Endothelial cell of umbilical vein (primary cell): Measurements from ENCODE around the gene FHIP1B. TPM values are rescaled to one million over a fixed set of nuclear protein-coding genes. Genes with fewer than 3 reads are reported as not detected.

Experiments
- BruUV-seq: library from RNA; stranded (reverse); fragments of 400-500 nt; replicated peaks from 2 replicates; lab custom pipeline; 2021; lab: Mats Ljungman, UMichigan
- CTCF ChIA-PET: fragments of 300-600, 350-600 bp; sonication (Branson Sonifier 250); formaldehyde crosslinking; loops from one replicate; lab custom pipeline; 2021; ENCODE audit warnings: antibody characterized with exemption, inconsistent platforms; lab: Charles Lee
- POLR2A ChIA-PET: fragments of 300-600, 350-600 bp; sonication (Branson Sonifier 250); formaldehyde crosslinking; loops from one replicate; lab custom pipeline; 2021; ENCODE audit warnings: antibody characterized with exemption, inconsistent platforms; lab: Charles Lee
- DNase-seq: peaks from one replicate; pipeline ENCODE4 v3.0.0-alpha.2; 2011; ENCODE audit warnings: low read depth, low spot score
- FAIRE-seq: peaks from 2 replicates; lab custom pipeline; 2011; peaks lifted over from hg19 to GRCh38; lab: Jason Lieb, UNC
- H2AFZ ChIP-seq: 2 replicates; pipeline ENCODE4 v1.6.0; 2012; ENCODE audit warnings: low read depth, low read length, control low read depth, inconsistent platforms
- H3K27ac ChIP-seq: 2 replicates; pipeline ENCODE4 v1.5.1; 2011; ENCODE audit warnings: low read depth, mild to moderate bottlenecking, control low read depth, low read length, moderate library complexity; ENCODE audit not compliant: insufficient read depth
- H3K27me3 ChIP-seq, 2 experiments: 2 replicates each; pipeline versions ENCODE4 v1.6.0 to v1.6.1; 2011; ENCODE audit warnings: low read length in 2 of 2, mixed read lengths in 1 of 2; ENCODE audit not compliant: control insufficient read depth in 2 of 2, insufficient read depth in 2 of 2
- H3K36me3 ChIP-seq, 2 experiments: 2 replicates in 1 of 2; 3 replicates in 1 of 2; pipeline ENCODE4 v1.5.1; 2011; ENCODE audit warnings: low read length in 2 of 2, mild to moderate bottlenecking in 1 of 2, moderate library complexity in 1 of 2; ENCODE audit not compliant: control insufficient read depth in 2 of 2, insufficient read depth in 2 of 2; ENCODE audit errors: extremely low read depth in 1 of 2
- H3K4me1 ChIP-seq: 3 replicates; pipeline ENCODE4 v1.5.1; 2011; ENCODE audit warnings: mild to moderate bottlenecking, low read length; ENCODE audit not compliant: control insufficient read depth, insufficient read depth; ENCODE audit errors: extremely low read depth
- H3K4me2 ChIP-seq: 2 replicates; pipeline ENCODE4 v1.6.1; 2011; ENCODE audit warnings: low read length, control low read depth, mixed read lengths; ENCODE audit not compliant: insufficient read depth
- H3K4me3 ChIP-seq, 3 experiments: fragments of 200-600 bp in 1 of 3; sonication (generic), shearing (Covaris generic) in 1 of 3; replicated peaks in 1 of 3; 2 replicates each; pipeline ENCODE4 v1.5.1; 2011 to 2016; ENCODE audit warnings: control low read depth in 3 of 3, low read length in 3 of 3, mild to moderate bottlenecking in 2 of 3, inconsistent platforms in 1 of 3, low read depth in 1 of 3, moderate library complexity in 1 of 3; ENCODE audit not compliant: insufficient read depth in 1 of 3
- H3K79me2 ChIP-seq: 2 replicates; pipeline ENCODE4 v1.6.0; 2012; ENCODE audit warnings: low read length, inconsistent platforms; ENCODE audit not compliant: control insufficient read depth, insufficient read depth
- H3K9ac ChIP-seq: replicated peaks from 2 replicates; pipeline ENCODE3; 2011; ENCODE audit warnings: low read length, control low read depth; ENCODE audit not compliant: insufficient read depth; ENCODE audit errors: extremely low read depth
- H3K9me1 ChIP-seq: replicated peaks from 3 replicates; pipeline ENCODE4 v1.6.0; 2011; ENCODE audit warnings: mild to moderate bottlenecking, low read length; ENCODE audit not compliant: control insufficient read depth, insufficient read depth; ENCODE audit errors: extremely low read depth
- H3K9me3 ChIP-seq: replicated peaks from 2 replicates; pipeline ENCODE4 v1.5.1; 2012; ENCODE audit warnings: low read length, inconsistent platforms; ENCODE audit not compliant: control insufficient read depth, insufficient read depth
- H4K20me1 ChIP-seq: replicated peaks from 2 replicates; pipeline ENCODE3; 2011; ENCODE audit warnings: mild to moderate bottlenecking, low read length; ENCODE audit not compliant: control insufficient read depth, insufficient read depth; ENCODE audit errors: extremely low read depth
- EZH2 ChIP-seq: IDR thresholded peaks from 2 replicates; pipeline ENCODE4 v1.6.1; 2012; ENCODE audit warnings: borderline replicate concordance, low read depth, mild to moderate bottlenecking, moderate library complexity, low read length, inconsistent platforms; ENCODE audit not compliant: severe bottlenecking
- FOS ChIP-seq: IDR thresholded peaks from 2 replicates; pipeline ENCODE4 v1.6.1; 2011; ENCODE audit warnings: mild to moderate bottlenecking, low read length, moderate library complexity, borderline replicate concordance; ENCODE audit not compliant: insufficient read depth
- GATA2 ChIP-seq: IDR thresholded peaks from 2 replicates; pipeline ENCODE4 v1.7.0; 2011; ENCODE audit warnings: low read depth, mild to moderate bottlenecking, moderate library complexity, mixed read lengths, low read length; ENCODE audit not compliant: insufficient read length, insufficient read depth
- JUN ChIP-seq: IDR thresholded peaks from 2 replicates; pipeline ENCODE4 v1.6.1; 2011; ENCODE audit warnings: borderline replicate concordance, low read depth; ENCODE audit not compliant: insufficient read length, insufficient read depth
- MYC ChIP-seq: IDR thresholded peaks from one replicate; pipeline ENCODE4 v1.6.1; 2011; ENCODE audit warnings: mild to moderate bottlenecking, low read depth, low read length
- POLR2A ChIP-seq: IDR thresholded peaks from 2 replicates; pipeline ENCODE4 v1.6.1; 2012; ENCODE audit warnings: low read depth, mild to moderate bottlenecking, control low read depth, low read length
- POLR2AphosphoS5 ChIP-seq: IDR thresholded peaks from 2 replicates; pipeline ENCODE4 v1.6.1; 2012; ENCODE audit warnings: low read depth, mild to moderate bottlenecking, control low read depth, low read length, moderate library complexity; ENCODE audit not compliant: insufficient read depth
- dilution Hi-C: fragments of 300-500 bp; cut with MboI; formaldehyde crosslinking; loops from one replicate; pipeline ENCODE4 v1.15.0; 2019; ENCODE audit warnings: low sequenced_read_pairs; ENCODE audit not compliant: extremely low pct_ligation_motif_present
- intact Hi-C: fragments of 100-400 bp; cut with micrococcal nuclease; formaldehyde crosslinking; loops from one replicate; pipeline ENCODE4 v1.10.0; 2022
- polyA plus RNA-seq, 4 experiments: library from polyadenylated mRNA; depleted of rRNA in 3 of 4; stranded (reverse) in 3 of 4; unstranded in 1 of 4; fragments of >200 nt; gene quantifications; 2 replicates each; pipeline versions ENCODE4 v1.2.1 to v1.2.3, GENCODE V29; 2011 to 2012; ENCODE audit warnings: missing spikeins in 1 of 4
- total RNA-seq: library from RNA; stranded (reverse); gene quantifications from 2 replicates; pipeline ENCODE4 v1.2.3, GENCODE V29; 2021
- TF ChIP-seq, protein P1 (sequence below), 2 donors: IDR thresholded peaks; 1 replicate in 1 of 2; 2 replicates in 1 of 2; pipeline ENCODE4 v1.5.1; 2011; ENCODE audit warnings: low read length in 2 of 2, mild to moderate bottlenecking in 2 of 2, moderate library complexity in 2 of 2, control low read depth in 1 of 2, inconsistent platforms in 1 of 2, low read depth in 1 of 2; ENCODE audit not compliant: insufficient read depth in 1 of 2; ENCODE audit errors: extremely low read depth in 1 of 2
- TF ChIP-seq, protein P2 (sequence below): IDR thresholded peaks from 2 replicates; pipeline ENCODE4 v1.6.1; 2011; ENCODE audit not compliant: insufficient read depth, insufficient read length

The FHIP1B gene
- total and polyA plus RNA-seq, 2 donors (not counting 3 experiments of a cell fraction or from before 2014, with no cell fraction given), result 21.3 to 50.1 TPM

DNA sequence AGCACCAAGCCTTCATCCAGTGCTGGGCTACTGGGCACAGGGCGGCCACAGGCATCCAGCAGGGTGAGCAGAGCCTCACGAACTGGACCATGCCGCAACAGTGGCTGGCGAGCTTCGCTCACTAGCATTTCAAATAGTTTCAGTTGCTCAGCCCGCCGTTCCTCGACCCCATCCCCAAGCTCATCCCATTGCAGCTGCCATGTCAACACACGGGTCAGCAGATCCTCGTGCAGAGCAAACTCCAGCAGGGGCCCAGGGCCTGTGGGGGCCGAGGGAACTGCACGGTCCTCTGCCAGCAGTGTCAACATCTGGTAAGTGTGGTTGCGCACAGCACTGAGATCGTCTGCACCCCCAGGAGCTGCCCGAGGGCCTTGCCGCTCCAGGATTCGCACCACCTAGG, 10.6 kb downstream of the FHIP1B start:
- POLR2A ChIA-PET, result no interaction called here
- Histone ChIP-seq H3K27ac (no peak overlapping the region), H3K9me3 (no peaks in the 10 kb centered on the region), H3K27me3 (no peaks in the 10 kb centered on the region), H3K4me2 (no peak overlapping the region), H3K4me1 (peaks cover 14% of the 10 kb centered on the region), H3K9me1 (no peaks in the 10 kb centered on the region), H3K9ac (no peak overlapping the region), H2AFZ (no peak overlapping the region), H3K4me3 (no peak overlapping the region), H4K20me1 (no peaks in the 10 kb centered on the region), H3K79me2 (peaks cover 4% of the 10 kb centered on the region), H3K36me3 (peaks cover 0 to 16% of the 10 kb centered on the region in 2 experiments)
- TF ChIP-seq, protein P1, sequence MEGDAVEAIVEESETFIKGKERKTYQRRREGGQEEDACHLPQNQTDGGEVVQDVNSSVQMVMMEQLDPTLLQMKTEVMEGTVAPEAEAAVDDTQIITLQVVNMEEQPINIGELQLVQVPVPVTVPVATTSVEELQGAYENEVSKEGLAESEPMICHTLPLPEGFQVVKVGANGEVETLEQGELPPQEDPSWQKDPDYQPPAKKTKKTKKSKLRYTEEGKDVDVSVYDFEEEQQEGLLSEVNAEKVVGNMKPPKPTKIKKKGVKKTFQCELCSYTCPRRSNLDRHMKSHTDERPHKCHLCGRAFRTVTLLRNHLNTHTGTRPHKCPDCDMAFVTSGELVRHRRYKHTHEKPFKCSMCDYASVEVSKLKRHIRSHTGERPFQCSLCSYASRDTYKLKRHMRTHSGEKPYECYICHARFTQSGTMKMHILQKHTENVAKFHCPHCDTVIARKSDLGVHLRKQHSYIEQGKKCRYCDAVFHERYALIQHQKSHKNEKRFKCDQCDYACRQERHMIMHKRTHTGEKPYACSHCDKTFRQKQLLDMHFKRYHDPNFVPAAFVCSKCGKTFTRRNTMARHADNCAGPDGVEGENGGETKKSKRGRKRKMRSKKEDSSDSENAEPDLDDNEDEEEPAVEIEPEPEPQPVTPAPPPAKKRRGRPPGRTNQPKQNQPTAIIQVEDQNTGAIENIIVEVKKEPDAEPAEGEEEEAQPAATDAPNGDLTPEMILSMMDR (IDR thresholded peaks at IDR 0.05; ENCODE audit: extremely low read depth in 1 of 2, insufficient read depth in 1 of 2, low read depth in 1 of 2, low read length in 2 of 2), result no peak
- TF ChIP-seq FOS (no peak), POLR2AphosphoS5 (no peak), GATA2 (no peak), MYC (no peak), EZH2 (no peak), JUN (no peak), POLR2A (no peak)
- TF ChIP-seq, protein P2, sequence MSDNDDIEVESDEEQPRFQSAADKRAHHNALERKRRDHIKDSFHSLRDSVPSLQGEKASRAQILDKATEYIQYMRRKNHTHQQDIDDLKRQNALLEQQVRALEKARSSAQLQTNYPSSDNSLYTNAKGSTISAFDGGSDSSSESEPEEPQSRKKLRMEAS, result no peak
- intact Hi-C loops, result no loop called here
- no TSS peak for BruUV-seq
- no peak for FAIRE-seq
- CTCF ChIA-PET, result interaction anchor here (1.4 kb wide), 1 partner anchor 139 kb away, joined by 4 read pairs; no protein-coding TSS in a partner anchor
- dilution Hi-C loops, result no loop called here
- DNase-seq, result no peak
